Left ventricle myocardium superior (tissue), 1 donor: ENCODE data around the gene TSHZ2. TPM values are rescaled to one million over a fixed set of nuclear protein-coding genes. Genes with fewer than 3 reads are reported as not detected.

Experiments
- ATAC-seq: fragments of 200-7000 bp; cut with Tn5 transposase; one replicate; pipeline ENCODE4 v1.9.1; 2020; ENCODE audit warnings: mild to moderate bottlenecking, moderate library complexity
- DNase-seq: peaks from one replicate; pipeline ENCODE4 v3.0.0-alpha.2; 2020
- intact Hi-C: fragments of 100-400 bp; cut with micrococcal nuclease; formaldehyde crosslinking; loops from one replicate; pipeline ENCODE4 v1.11.0; 2022
- total RNA-seq: library from RNA; stranded (reverse); fragmentation: NEBNext Ultra II Directional; extraction: Animal tissue kit (Norgen Biotek cat#: 25700); gene quantifications from one replicate; pipeline ENCODE4 v1.2.1, GENCODE V29; 2021
- donor health status: DM: no; HTN: yes; CAD: no; lungs with severe emphysema.

Gene TSHZ2
- total RNA-seq, 1 donor from 2014 or later = 5.2 TPM

DNA sequence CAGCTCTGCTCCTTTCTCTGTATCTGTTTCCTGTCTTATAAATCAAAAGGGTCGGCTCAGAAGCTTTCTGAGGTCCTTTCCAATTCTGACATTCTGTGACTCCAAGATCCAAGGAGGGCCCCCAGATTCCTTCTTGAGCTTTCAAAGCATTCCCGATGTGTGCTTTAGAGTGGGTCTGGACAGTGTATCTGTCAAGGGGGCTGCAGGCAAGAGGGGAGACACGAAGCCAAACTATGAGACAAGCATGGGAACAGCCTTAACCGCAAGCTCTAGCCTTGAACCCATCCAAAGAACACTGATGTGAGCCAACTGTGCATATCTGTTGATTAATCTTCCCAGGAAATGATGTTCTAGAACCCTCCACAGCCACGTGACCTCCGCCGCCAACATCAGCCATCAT lies 73.8 kb downstream of the TSHZ2 start:
- DNase-seq = no peak
- no peak for ATAC-seq
- intact Hi-C loops = no loop called here

DNA sequence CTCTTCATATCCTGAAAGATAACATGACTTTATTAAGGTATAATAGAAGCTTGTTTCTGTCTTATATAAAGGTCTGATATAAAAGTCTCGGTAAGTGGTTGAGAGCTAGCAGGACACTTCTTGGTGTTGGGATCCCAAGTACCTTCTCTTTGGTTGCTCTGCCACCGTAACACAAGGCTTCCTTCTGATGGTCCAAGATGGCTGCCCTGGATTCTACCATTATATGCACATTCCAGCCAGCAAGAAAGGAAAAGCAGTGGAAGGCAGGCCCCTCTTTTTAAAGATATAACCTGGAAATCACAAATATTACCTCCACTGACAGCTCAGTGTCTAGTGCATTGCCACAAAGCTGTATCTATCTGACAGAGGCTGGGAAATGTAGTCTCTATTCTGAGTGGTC lies 75.0 kb downstream of the TSHZ2 start:
- ATAC-seq = no peak
- intact Hi-C loops = no loop called here
- DNase-seq = no peak

DNA sequence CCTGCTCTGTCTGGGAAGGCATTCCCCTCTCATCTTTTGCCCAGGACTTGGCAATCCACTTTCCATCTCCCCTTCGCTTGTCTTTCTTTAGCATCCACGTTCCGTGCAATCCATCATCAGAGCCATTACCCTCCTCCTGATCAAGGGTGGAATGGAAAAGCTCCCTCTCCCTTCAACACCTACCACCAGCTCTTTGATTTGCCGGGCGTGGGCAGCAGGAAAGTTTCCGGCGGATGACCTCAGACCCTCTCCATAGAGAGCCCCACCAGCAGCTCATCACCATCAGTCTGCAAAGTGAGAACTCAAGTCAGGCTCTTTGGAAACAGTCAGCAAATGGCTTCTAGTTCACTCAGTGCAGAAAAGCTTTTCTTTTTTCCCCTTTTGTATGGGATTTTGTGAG lies 76.2 kb downstream of the TSHZ2 start:
- no peak for ATAC-seq
- no peak for DNase-seq
- intact Hi-C loops = no loop called here

DNA sequence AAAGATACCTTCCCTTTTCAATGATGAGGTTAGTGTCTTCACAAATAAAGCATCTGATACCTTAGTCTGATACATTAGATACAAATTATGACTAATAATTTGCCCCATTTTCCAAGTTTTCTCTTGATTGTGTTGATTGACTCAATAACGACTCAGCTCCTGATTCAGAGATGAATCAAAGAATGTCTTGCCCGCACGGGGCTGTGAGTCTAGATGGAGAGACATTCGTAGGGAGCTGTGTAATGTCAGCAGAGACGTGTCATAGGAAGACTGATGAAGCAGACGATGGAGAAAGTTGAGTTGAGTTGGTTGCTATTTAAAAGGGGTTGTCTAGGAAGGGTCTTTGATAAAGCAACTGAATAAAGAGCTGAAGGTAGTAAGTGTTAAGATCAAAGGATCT lies 78.2 kb downstream of the TSHZ2 start:
- no peak for DNase-seq
- no peak for ATAC-seq
- intact Hi-C loops = no loop called here

DNA sequence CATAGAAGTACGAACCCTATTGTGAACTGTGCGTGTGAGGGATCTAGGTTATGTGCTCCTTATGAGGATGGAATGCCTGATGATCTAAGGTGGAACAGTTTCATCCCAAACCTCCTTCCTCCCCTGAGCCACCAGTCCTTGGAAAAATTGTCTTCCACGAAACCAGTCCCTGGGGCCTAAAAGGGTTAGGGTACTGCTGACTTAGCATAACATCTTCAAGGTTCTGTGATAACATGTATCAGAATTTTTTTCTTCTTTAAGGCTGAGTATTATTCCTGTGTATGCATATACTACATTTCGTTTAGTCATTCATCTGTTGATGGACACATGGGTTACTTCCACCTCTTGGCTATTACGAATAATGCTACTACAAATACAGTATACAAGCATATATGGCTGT lies 80.2 kb downstream of the TSHZ2 start:
- no peak for ATAC-seq
- intact Hi-C loops = no loop called here
- no peak for DNase-seq

DNA sequence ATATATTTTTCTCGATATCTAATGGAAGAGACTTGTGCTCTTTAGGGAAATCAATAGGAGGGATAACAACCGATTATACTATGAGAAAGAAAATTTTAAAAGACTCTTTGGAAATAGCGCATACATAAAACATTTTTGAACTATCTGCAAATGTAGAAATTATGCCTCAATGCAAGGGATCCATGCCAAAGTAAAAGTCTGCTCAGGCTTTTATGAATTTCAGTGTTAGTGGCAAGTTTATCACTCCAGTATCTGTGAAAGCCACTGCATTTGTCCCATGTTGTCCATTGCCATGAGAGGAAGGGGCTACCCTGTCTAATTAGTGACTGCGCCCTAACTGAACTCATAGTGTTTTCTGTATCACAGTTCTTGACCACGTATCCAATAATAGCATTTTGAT lies 81.4 kb downstream of the TSHZ2 start:
- ATAC-seq = no peak
- no peak for DNase-seq
- intact Hi-C loops = no loop called here

DNA sequence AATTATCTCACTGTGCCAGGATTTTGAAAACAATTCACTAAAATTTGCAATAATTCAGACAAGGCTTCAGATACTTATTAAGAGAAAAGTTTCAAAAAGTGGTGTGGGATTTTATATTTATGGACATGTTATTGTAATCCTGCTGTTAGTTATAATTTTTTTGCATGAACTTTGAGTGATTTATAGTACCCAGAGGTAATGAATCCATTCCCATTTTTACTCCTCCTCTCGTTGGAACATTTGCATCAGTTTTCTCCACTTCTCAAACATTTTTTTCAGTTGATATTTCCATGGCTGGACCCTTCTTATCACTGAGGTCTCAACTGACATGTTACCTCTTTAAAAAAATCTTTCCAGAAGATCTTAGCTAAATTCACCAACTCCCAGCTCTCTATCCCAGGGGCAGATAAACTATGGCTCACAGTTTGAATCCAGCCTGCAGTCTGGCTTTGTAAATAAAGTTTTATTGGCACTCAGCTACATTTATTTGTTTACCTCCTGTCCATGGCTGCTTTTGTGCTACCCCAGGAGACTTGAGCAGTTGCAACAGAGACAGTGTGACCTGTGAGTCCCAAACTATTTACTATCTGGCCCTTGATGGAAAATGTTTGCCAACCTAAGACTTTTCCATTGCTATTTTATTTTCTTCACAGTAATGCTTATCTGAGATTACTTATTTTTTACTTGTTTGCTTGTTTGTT lies 83.4 kb downstream of the TSHZ2 start:
- ATAC-seq = no peak
- no peak for DNase-seq
- intact Hi-C loops = no loop called here

DNA sequence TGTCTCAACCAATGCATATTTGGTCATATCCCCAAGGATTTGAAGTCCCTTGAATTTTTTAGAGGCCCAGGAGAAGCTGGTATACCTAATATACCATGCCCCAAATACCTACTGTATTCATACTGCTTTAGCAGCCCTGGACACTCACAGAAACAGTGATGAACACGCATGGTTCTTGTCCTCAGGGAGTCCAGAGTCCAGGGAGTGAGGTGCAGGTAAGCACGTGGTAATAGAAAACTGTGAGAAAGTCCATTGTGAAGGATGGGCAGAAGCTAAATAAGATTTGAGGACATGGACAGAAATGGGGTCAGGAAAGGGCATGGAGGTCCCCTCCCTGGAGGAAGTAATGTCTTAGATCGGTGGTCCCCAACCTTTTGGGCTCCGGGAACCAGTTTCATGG lies 85.4 kb downstream of the TSHZ2 start:
- intact Hi-C loops = no loop called here
- ATAC-seq (no peak), DNase-seq (no peak)

DNA sequence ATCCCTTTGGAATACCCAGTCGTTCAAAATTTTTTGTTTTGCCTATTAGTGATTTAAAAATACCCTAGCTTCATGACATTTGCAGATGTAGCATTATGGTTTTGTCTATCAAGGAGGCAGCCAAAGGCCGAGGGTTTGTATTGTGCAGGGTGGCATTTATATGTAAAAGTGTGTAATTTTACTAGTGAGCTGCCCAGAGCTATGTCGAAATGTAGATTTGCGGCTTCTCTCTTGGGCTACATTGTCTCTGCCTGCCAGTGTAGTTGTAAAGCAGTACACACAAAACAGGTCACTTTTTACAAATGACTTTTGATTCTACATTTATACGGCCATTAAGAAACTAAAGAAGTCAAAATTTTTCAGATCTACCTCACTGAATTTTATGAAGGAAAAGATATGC lies 87.7 kb downstream of the TSHZ2 start:
- DNase-seq = no peak
- intact Hi-C loops = no loop called here
- ATAC-seq = no peak

DNA sequence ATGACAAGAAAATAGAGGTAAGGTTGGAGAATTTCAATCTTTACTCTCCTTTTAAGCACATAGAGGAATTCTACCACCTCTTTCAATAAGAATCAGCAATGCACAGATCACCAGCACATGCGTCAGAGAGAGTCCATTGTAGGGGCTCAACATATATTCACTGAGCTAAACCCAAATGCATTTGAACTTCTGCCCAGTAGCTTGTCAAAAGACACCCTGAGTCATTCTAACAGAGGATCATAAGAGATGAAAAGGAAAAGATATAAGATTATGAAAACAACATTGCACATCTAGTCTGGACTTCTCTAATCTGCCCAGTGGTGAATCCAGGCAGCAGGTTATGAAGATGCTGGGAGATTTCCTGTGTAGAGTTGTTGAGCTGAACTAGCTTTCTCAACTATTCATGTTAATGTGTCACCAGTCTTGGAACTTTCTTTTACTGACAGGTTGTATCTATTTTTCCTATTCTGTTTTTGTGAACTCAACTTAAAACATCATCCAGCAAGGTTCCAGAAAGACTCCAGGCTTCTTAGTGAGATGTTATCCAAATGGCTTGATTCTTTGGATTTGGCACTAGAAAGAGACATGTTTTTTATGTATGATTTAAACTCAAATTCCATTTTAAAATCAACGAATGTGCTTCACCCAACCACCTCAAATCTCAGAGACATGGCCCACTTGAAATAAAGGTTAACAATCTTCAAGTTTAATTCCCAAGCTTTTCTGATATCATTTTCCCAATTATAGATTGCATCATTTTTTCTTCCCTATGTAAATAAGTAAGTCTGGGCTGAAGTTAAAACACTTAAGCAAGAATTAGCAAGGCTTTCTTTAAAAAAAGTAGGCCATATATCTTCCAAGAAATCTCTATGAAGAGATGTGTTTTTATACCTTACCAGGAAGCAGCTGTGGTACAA lies 89.3 kb downstream of the TSHZ2 start:
- intact Hi-C loops = no loop called here
- DNase-seq (no peak), ATAC-seq (no peak)

DNA sequence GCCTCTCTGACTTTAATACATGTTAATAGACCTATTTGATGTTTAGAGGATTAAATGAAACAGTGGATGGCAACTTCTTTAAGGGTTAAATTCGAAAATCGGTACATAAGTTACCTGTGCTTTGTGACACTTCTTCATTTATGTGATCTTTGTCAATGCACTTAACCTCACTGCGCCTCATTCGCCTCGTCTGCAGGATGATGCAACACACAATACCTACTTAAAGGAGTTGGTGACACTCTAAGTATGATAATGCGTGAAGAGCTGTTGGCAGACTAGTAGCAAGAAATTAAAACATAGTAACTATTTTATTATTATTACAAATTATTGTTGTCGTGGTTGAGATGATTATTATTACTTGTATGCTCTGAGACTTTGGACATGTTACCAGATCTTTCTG lies 92.8 kb downstream of the TSHZ2 start:
- no peak for DNase-seq
- intact Hi-C loops = no loop called here
- no peak for ATAC-seq

DNA sequence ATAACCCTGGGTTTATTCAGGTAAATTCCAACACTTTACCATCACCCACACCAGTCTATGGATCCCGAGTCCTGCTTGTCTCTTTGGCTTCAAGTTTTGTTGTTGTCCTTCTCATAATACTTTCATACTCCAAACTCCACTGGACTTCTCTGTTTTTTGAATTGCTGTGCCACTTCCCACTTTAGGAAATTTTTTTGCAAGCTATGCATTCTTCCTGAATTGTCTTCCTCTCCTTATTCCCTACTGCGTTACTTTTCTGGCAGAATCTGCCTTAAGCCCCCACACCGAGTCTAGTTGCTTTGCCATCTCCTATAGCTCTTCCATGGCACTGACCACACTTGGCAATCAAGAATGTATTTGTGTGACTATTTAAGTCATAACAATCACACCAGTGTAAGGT lies 96.1 kb downstream of the TSHZ2 start:
- no peak for DNase-seq
- no peak for ATAC-seq
- intact Hi-C loops = no loop called here

DNA sequence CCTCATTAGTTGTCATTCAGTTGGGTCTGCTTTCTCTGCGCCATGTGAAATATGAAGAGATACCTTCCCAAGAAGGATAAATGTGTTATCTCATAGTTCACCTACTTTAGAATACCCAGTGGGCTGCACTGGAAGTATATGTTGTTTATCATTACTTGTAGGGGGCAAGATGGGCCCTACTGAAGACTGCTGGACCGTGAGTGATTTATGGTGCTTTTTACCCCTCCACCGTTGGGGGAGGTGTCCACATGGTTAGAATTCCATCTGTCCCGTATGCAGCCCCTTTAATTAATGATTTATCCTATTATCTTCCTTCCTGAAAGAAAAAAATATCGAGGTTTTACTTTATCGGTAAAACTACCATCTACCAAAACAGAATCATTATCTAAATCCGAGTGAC lies 97.0 kb downstream of the TSHZ2 start:
- DNase-seq = no peak
- ATAC-seq = no peak
- intact Hi-C loops = no loop called here

DNA sequence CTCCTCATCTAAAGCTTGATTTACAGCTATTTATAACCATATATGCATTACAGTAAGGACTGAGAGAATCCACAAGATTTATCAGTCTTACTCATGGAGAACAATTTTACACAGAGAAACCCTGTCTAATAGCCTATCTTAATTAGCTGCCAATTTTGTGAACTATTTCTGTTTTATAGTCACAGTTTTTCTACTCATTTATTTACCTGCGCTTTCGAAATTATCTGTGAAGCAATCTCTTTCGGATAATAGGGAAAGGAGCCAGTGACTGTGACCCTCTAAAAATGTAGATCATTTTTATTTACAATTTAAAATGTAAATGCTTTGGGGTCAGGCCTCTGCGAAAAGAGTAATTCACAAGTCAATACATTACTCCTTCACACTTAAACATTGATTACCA lies 98.1 kb downstream of the TSHZ2 start:
- no peak for ATAC-seq
- DNase-seq = no peak
- intact Hi-C loops = no loop called here

DNA sequence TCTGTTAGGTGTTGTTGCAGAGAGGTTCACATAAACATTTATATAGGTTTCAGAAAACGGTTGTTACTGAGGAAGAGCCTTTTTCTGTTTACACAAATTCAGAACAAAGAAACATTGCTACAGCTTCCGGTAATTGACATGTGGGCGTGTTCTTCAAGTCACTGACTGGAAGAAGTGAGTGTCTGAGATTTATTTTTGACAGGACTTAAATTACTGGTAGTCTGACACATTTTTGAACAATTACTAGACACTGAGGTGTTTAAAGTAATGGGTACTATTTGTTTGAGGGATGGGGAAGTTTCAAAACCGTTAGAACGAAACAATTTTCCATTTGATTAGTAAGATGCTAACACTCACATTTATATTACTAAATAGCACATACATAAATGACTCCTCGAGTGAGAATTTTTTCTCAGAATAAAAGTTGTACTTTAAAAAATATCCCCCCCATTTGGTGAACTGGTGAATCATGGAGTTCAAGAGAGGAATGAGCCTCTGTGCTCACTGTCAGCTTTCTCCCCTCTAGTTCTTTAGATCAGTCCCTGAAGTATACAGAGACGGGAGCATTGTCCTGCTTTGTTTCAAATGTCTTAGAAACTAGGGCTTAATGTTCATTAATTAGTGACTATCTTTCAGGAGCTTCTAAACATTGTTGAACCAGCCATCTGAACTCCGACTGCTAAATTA lies 98.7 kb downstream of the TSHZ2 start:
- intact Hi-C loops = no loop called here
- no peak for ATAC-seq
- no peak for DNase-seq

DNA sequence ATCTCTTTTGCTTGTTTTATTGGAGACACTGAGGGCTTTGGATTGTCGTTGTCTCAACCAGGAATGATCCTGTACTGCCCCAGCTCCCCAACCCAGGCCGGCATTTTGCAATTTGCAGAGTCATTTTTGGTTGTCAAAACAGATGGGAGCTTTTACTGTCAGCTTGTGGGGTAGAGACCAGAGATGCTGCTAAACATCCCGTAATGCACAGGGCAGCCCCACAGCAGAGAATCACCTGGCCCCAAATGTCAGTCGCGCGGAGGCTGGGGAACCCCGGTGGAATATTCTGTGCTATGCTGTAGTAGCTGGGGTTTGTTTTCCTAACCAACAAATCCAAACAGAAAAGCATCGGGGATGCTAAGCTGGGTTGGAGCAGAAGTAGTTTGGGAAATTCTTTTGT lies 99.7 kb downstream of the TSHZ2 start:
- intact Hi-C loops = no loop called here
- DNase-seq (no peak), ATAC-seq (no peak)

DNA sequence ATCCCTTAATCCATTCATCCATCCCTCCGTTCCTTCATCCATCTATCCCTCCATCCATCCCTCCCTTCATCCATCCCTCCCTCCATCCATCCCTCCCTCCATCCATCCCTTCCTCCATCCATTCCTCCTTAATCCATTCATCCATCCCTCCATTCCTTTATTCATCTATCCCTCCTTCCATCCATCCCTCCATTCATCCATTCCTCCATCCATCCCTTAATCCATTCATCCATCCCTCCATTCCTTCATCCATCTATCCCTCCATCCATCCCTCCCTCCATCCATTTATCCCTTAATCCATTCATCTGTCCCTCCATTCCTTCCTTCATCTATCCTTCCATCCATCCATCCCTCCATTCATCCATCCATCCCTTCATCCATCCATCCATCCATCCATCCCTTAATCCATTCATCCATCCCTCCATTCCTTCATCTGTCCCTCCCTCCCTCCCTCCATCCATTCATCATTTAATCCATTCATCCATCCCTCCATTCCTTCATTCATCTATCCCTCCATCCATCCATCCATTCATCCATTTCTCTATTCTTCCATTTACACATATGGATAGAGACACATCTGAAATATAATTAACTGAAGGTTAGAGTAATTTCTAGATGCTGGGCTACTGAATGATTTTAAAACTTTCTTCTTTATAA lies 100.9 kb downstream of the TSHZ2 start:
- intact Hi-C loops = no loop called here
- ATAC-seq (no peak), DNase-seq (no peak)

DNA sequence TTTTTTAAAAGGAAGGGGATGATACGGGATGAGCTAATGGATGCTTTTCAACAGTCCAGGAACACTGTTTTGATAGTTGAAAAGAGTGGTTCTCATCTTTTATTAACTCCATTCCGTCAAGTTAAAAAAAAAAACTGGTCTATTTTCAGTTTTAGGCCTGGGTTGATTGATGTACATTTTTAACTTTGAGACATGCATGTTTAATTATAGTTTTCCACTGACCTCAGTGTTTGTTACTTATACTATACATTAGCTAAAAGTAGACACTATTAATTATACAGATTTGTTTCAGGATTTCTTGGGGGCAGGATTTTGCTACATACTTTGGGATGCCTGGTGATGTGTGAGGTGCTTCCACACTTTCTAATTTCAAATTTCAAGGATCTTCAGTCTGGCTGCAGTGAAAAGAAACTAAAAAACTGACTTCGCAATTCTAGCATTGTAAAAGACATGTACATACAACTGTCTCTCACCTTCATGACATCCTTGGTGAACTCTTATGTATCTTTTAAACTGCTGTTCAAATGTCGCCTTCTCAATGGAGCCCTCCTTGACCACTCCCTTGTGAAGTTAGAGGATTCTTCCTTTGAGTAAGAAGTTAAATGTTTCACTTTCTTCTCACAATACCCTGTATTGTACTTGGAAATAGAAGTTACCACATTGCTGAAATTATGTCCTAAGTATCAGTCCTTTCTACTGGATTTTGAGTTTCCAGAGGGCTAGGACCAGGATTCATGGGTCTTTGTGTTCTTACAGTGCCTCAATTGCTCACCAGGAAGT lies 101.7 kb downstream of the TSHZ2 start:
- DNase-seq (no peak), ATAC-seq (no peak)
- intact Hi-C loops = no loop called here

DNA sequence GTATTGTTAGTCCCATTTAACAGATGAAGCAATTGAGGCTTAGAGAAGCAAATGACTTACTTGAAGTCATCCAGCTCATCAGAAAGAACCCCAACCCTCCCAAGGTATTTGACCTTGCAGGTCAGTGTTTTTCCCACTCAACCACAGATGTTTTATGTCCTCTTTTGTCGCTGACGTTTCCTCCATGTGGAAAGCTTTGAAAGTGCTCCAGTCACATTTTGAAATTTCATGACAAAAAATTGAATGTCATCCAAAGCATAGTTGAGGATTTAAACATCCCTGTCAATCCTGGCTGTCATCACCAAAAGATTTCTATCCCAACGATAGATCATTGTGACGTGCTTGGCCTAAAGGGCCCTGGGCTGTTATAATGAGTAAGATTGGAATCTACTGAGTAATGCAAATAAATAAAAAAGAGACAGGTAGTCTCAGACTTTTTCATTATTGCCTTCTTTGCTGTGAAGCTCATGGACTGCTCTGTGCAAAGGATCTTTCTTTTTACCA lies 102.7 kb downstream of the TSHZ2 start:
- ATAC-seq (no peak), DNase-seq (no peak)
- intact Hi-C loops = no loop called here
